ENCODE measurements around the gene WDR64. TPM values are rescaled to one million over a fixed set of nuclear protein-coding genes. Genes with fewer than 3 reads are reported as not detected.

Gene WDR64
- total RNA-seq, 1 donor from 2014 or later: not detected

DNA sequence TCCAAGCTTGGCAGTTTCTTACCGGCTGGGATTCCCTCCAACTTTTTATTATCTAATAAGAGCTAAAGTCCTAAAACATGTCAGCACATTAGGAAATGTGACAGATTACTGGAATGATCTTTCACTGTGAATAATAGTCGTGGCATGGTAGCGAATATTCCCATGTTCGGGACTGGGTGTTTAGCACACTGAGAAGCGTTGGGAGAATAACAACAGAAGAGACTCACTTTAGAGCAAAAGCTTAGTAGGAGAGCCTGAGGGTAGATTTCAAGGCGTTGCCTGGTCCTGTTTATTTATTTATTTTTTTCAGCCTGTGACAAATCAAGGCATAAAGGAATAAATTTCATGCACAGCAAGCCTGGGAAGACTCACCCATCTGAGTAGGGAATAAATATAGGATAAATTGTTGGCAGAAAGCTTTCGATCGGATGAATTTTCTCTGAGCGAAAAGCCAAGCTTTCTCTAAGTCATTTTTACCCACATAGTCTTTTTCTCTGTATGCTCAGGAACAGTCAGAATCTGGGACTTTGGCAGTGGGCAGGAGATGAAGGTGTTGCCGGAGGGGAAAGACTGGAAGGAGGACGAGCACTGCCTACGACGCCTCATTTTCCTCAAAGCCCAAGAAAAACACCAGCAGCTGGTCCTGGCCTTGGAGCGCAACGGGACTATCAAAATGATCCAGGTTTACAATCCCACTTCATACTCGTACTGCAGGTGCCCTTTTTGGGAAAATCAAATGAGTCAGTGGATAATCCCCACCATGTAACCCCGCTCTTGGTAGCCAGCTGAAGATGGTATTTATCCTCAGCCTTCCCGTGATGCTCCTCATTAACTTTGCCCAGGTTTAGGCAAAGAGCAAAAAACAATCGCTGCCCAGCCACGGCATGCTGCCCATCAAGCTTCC is 97.2 kb downstream of the WDR64 start:
- Histone ChIP-seq H3K27ac (no peak overlapping the region), H3K9me3 (no peaks in the 10 kb centered on the region), H3K36me3 (no peaks in the 10 kb centered on the region), H3K27me3 (no peaks in the 10 kb centered on the region), H3K4me3 (peak overlapping the region in 1 of 2 donors; percentile 1), H3K4me1 (peaks cover 9% of the 10 kb centered on the region)
- DNase-seq (ENCODE audit: extremely low spot score in 2 of 2): no peak
- TF ChIP-seq, protein P1, sequence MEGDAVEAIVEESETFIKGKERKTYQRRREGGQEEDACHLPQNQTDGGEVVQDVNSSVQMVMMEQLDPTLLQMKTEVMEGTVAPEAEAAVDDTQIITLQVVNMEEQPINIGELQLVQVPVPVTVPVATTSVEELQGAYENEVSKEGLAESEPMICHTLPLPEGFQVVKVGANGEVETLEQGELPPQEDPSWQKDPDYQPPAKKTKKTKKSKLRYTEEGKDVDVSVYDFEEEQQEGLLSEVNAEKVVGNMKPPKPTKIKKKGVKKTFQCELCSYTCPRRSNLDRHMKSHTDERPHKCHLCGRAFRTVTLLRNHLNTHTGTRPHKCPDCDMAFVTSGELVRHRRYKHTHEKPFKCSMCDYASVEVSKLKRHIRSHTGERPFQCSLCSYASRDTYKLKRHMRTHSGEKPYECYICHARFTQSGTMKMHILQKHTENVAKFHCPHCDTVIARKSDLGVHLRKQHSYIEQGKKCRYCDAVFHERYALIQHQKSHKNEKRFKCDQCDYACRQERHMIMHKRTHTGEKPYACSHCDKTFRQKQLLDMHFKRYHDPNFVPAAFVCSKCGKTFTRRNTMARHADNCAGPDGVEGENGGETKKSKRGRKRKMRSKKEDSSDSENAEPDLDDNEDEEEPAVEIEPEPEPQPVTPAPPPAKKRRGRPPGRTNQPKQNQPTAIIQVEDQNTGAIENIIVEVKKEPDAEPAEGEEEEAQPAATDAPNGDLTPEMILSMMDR (IDR thresholded peaks at IDR 0.05): no peak
- TF ChIP-seq POLR2A (IDR thresholded peaks at IDR 0.05): no peak
- intact Hi-C loops (cut with DNase I): no loop called here

DNA sequence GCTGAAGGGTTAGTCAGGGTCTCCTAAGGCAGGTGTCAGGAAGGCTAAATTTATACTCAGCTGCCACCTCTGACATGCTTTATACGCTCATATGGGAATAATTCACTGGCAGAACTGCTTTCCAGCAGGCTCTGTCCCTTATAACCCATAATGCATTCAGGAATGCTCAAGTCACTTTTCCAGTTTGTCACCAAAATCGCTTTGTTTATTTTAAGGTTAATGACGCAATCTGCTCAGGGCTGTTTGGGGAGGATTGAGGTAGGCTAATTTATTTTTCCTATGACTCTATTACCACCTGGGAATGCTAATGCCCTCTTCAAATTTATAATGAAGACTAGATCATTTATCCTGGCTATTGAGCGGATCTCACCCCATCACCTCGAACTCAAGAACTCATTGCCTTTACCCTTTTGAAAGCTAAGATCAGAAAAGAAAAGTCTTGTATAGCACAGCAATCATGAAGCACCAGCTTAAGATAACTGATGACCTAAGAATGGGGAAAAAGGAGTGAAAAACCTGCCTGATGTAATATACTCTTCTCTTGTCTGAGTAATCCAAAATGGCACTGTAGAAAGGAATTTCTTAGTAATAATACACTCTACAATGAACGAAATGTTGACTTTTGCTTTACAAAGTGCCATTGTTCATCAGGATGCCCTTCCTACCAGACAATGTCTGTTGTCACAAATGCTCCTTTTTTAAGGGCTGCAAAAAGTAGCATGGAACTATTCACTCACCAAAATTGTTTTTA is 98.0 kb downstream of the WDR64 start:
- H3K4me1 ChIP-seq: peaks cover 9% of the 10 kb centered on the region
- TF ChIP-seq POLR2AphosphoS5 (IDR thresholded peaks at IDR 0.05; ENCODE audit: insufficient read depth in 1 of 2, low read depth in 1 of 2): no peak
- TF ChIP-seq POLR2A (IDR thresholded peaks at IDR 0.05): no peak
- TF ChIP-seq, protein P1 (IDR thresholded peaks at IDR 0.05): no peak
- no peak for DNase-seq (ENCODE audit: extremely low spot score in 2 of 2)
- no peak overlapping the region for H3K4me3 ChIP-seq
- intact Hi-C loops (cut with DNase I): no loop called here
- H3K27me3 ChIP-seq: no peaks in the 10 kb centered on the region
- no peaks in the 10 kb centered on the region for H3K36me3 ChIP-seq
- no peaks in the 10 kb centered on the region for H3K9me3 ChIP-seq
- H3K27ac ChIP-seq: no peak overlapping the region

DNA sequence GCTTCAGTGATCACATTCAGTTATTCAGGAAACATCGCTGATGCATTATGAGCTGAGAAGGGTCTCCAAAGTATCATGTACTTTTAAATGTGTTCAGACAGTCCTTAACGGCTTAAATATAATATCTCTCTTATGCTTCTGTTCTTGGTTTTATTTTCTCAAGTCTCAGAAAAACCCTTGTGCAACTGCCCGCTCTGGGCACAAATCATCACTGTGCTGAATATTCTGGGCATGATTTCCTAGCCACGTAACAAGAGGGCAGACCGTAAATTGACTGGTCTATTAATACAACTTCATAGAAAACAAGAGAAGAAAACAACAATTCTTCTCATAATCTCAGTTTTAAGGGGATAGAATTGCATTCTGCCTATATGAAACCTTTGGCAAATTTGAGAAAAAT is 99.4 kb downstream of the WDR64 start:
- intact Hi-C loops (cut with DNase I): no loop called here
- no peak for DNase-seq (ENCODE audit: extremely low spot score in 2 of 2)
- Histone ChIP-seq H3K27ac (no peak overlapping the region), H3K36me3 (no peaks in the 10 kb centered on the region), H3K4me3 (no peak overlapping the region), H3K9me3 (no peaks in the 10 kb centered on the region), H3K27me3 (no peaks in the 10 kb centered on the region), H3K4me1 (peaks cover 9% of the 10 kb centered on the region)
- no peak for TF ChIP-seq POLR2A (IDR thresholded peaks at IDR 0.05)
- TF ChIP-seq, protein P1 (IDR thresholded peaks at IDR 0.05): no peak
- no peak for TF ChIP-seq POLR2AphosphoS5 (IDR thresholded peaks at IDR 0.05; ENCODE audit: insufficient read depth in 1 of 2, low read depth in 1 of 2)

DNA sequence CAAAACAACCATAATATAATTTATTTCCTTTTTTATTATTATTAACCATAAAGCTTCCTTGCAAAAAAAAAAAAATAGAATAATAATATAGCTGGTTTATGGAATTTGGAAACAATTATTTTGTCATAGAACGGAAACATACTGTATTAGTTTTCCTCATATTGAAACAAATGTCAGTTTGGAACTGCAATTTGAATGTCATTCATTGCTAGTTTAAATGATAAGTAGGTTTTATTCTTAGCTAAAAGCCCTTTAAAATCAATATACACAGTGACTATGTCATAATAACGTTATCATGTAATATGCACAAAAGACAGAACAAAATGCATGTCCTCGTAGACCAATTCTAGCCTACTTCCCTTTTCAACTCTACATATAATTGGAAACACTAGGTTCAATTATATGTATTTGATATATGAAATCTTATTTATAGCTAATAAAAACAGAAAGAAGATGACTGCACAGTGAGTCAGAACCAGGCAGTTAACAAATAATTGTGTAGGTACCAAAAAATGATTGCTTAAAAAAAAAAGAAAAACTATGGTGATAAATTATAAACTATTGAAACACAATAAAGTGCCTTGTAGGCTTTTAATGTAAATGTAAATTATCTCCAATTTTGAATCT is 110.7 kb downstream of the WDR64 start:
- Histone ChIP-seq H3K27ac (no peak overlapping the region), H3K4me3 (no peak overlapping the region), H3K4me1 (no peaks in the 10 kb centered on the region), H3K27me3 (no peaks in the 10 kb centered on the region), H3K36me3 (no peaks in the 10 kb centered on the region), H3K9me3 (no peaks in the 10 kb centered on the region)
- TF ChIP-seq POLR2A (IDR thresholded peaks at IDR 0.05) (no peak), POLR2AphosphoS5 (IDR thresholded peaks at IDR 0.05; ENCODE audit: insufficient read depth in 1 of 2, low read depth in 1 of 2) (no peak)
- TF ChIP-seq, protein P1 (IDR thresholded peaks at IDR 0.05): no peak
- no peak for DNase-seq (ENCODE audit: extremely low spot score in 2 of 2)
- intact Hi-C loops (cut with DNase I): no loop called here
